SK-N-SH (cell line): Measurements from ENCODE around the gene GNB5. TPM values are rescaled to one million over a fixed set of nuclear protein-coding genes. Genes with fewer than 3 reads are reported as not detected.

ENCODE experiments used
- CTCF ChIA-PET: fragments of 300-600, 350-600 bp; formaldehyde crosslinking; extraction: SDS; loops from one replicate; lab custom pipeline; 2021; lab: Yijun Ruan, JAX
- POLR2A ChIA-PET: fragments of 350-600 bp; sonication (Branson Sonifier 250); formaldehyde crosslinking; extraction: SDS; loops from one replicate; lab custom pipeline; 2020; ENCODE audit warnings: antibody characterized with exemption, inconsistent platforms; lab: Yijun Ruan, JAX
- DNase-seq: peaks from one replicate; pipeline ENCODE4 v3.0.0; 2012
- H2AFZ ChIP-seq: fragments of 200-600 bp; sonication (generic); 2 replicates; pipeline ENCODE4 v1.8.1; 2016; ENCODE audit warnings: antibody characterized with exemption, mild to moderate bottlenecking, low read depth
- H3F3A ChIP-seq: fragments of 200-600 bp; sonication (generic); replicated peaks from 2 replicates; pipeline ENCODE3; 2016; ENCODE audit warnings: antibody characterized with exemption, mild to moderate bottlenecking; ENCODE audit not compliant: insufficient read depth
- H3K27ac ChIP-seq, 2 experiments: fragments of 200-500 bp in 1 of 2; fragments of 200-600 bp in 1 of 2; sonication (Bioruptor generic) in 1 of 2; sonication (generic), shearing (Covaris generic) in 1 of 2; 2 replicates each; pipeline versions ENCODE4 v1.5.1 to v1.6.1; 2014 to 2016; ENCODE audit warnings: low read depth in 2 of 2, inconsistent platforms in 1 of 2, low read length in 1 of 2, mild to moderate bottlenecking in 1 of 2, mixed read lengths in 1 of 2
- H3K27me3 ChIP-seq: fragments of 200-600 bp; sonication (generic), shearing (Covaris generic); 2 replicates; pipeline ENCODE4 v1.6.1; 2016; ENCODE audit warnings: mixed run types; ENCODE audit not compliant: insufficient read depth
- H3K36me3 ChIP-seq, 2 experiments: fragments of 200-500 bp in 1 of 2; fragments of 200-600 bp in 1 of 2; sonication (Bioruptor generic) in 1 of 2; sonication (generic) in 1 of 2; replicated peaks in 1 of 2; 2 replicates each; pipeline versions ENCODE3 to v1.5.1; 2014 to 2016; ENCODE audit warnings: low read length in 1 of 2, mild to moderate bottlenecking in 1 of 2; ENCODE audit not compliant: insufficient read depth in 2 of 2, control insufficient read depth in 1 of 2
- H3K4me1 ChIP-seq, 2 experiments: fragments of 200-500 bp in 1 of 2; fragments of 200-600 bp in 1 of 2; sonication (Bioruptor generic) in 1 of 2; sonication (generic), shearing (Covaris generic) in 1 of 2; 2 replicates each; pipeline versions ENCODE4 v1.5.1 to v1.6.1; 2014 to 2016; ENCODE audit warnings: low read depth in 1 of 2, low read length in 1 of 2, mixed run types in 1 of 2; ENCODE audit not compliant: insufficient read depth in 2 of 2, control insufficient read depth in 1 of 2
- H3K4me2 ChIP-seq: fragments of 200-600 bp; sonication (generic), shearing (Covaris generic); 2 replicates; pipeline ENCODE4 v1.6.1; 2017; ENCODE audit warnings: mixed run types
- H3K4me3 ChIP-seq, 2 experiments: fragments of 200-500 bp in 1 of 2; fragments of 200-600 bp in 1 of 2; sonication (Bioruptor generic) in 1 of 2; sonication (generic), shearing (Covaris generic) in 1 of 2; 2 replicates each; pipeline versions ENCODE4 v1.5.1 to v1.8.1; 2014 to 2016; ENCODE audit warnings: low read depth in 2 of 2, inconsistent platforms in 1 of 2, low read length in 1 of 2, mild to moderate bottlenecking in 1 of 2, mixed read lengths in 1 of 2, moderate library complexity in 1 of 2
- H3K79me2 ChIP-seq: fragments of 200-600 bp; sonication (generic); 2 replicates; pipeline ENCODE4 v1.8.1; 2017; ENCODE audit warnings: mild to moderate bottlenecking; ENCODE audit not compliant: insufficient read depth
- H3K9ac ChIP-seq: fragments of 200-600 bp; sonication (generic); 2 replicates; pipeline ENCODE4 v1.6.1; 2017; ENCODE audit warnings: mixed run types
- H3K9me2 ChIP-seq: fragments of 200-600 bp; sonication (generic); 2 replicates; pipeline ENCODE4 v1.6.1; 2017; ENCODE audit warnings: mixed run types
- H3K9me3 ChIP-seq: fragments of 200-600 bp; sonication (generic); 2 replicates; pipeline ENCODE4 v1.6.1; 2017; ENCODE audit warnings: mixed run types, mild to moderate bottlenecking, moderate library complexity
- H4K20me1 ChIP-seq: fragments of 200-600 bp; sonication (generic); 2 replicates; pipeline ENCODE4 v1.6.1; 2017; ENCODE audit warnings: mild to moderate bottlenecking, mixed run types; ENCODE audit not compliant: insufficient read depth
- CHD2 ChIP-seq: fragments of 150-350 bp; IDR thresholded peaks from 2 replicates; pipeline ENCODE4 v1.6.1; 2018; ENCODE audit warnings: low read length; ENCODE audit not compliant: partially characterized antibody
- FOSL2 ChIP-seq: IDR thresholded peaks from 2 replicates; pipeline ENCODE4 v1.4.0; 2012; ENCODE audit warnings: low read depth, mild to moderate bottlenecking, moderate library complexity, borderline replicate concordance
- IRF3 ChIP-seq: fragments of 150-350 bp; IDR thresholded peaks from 2 replicates; pipeline ENCODE4 v1.6.1; 2016; ENCODE audit warnings: mild to moderate bottlenecking, low read depth, low read length
- MAX ChIP-seq: IDR thresholded peaks from 2 replicates; pipeline ENCODE4 v1.4.0; 2012; ENCODE audit warnings: low read depth
- MEF2A ChIP-seq: IDR thresholded peaks from 2 replicates; pipeline ENCODE4 v1.4.0; 2012; ENCODE audit warnings: low read depth, borderline replicate concordance
- MXI1 ChIP-seq: IDR thresholded peaks from 2 replicates; pipeline ENCODE4 v1.6.1; 2012; ENCODE audit warnings: mild to moderate bottlenecking, low read depth, low read length, improper control_type of control experiment
- NFIC ChIP-seq: IDR thresholded peaks from 2 replicates; pipeline ENCODE4 v1.4.0; 2012; ENCODE audit warnings: borderline replicate concordance
- NRF1 ChIP-seq: IDR thresholded peaks from 2 replicates; pipeline ENCODE4 v1.6.1; 2012; ENCODE audit warnings: low read depth, mild to moderate bottlenecking, low read length
- POLR2AphosphoS5 ChIP-seq: IDR thresholded peaks from 2 replicates; pipeline ENCODE4 v1.6.1; 2012; ENCODE audit warnings: low read depth, low read length
- RCOR1 ChIP-seq: fragments of 150-350 bp; IDR thresholded peaks from 2 replicates; pipeline ENCODE4 v1.6.1; 2017; ENCODE audit warnings: antibody characterized with exemption, low read length
- REST ChIP-seq: IDR thresholded peaks from 2 replicates; pipeline ENCODE4 v1.6.1; 2012; ENCODE audit warnings: mild to moderate bottlenecking, low read depth, low read length, moderate library complexity
- TCF12 ChIP-seq: IDR thresholded peaks from 2 replicates; pipeline ENCODE4 v1.4.0; 2012
- USF2 ChIP-seq: fragments of 150-350 bp; IDR thresholded peaks from 2 replicates; pipeline ENCODE4 v1.6.1; 2017; ENCODE audit warnings: antibody characterized with exemption, low read length, low read depth, borderline replicate concordance
- ZBTB33 ChIP-seq: IDR thresholded peaks from 2 replicates; pipeline ENCODE4 v1.4.0; 2012; ENCODE audit warnings: low read depth, borderline replicate concordance
- WGBS: methylation state at CpG from one replicate; pipeline ENCODE4 v1.1.6; 2017; ENCODE audit warnings: low lambda C conversion rate; 5-methylcytosine and 5-hydroxymethylcytosine counted together
- polyA plus RNA-seq, 3 experiments: library from polyadenylated mRNA; depleted of rRNA; stranded (reverse); fragments of >200 nt; gene quantifications; 2 replicates each; pipeline ENCODE4 v1.2.3, GENCODE V29; 2012

The GNB5 gene
- polyA plus RNA-seq, 1 of the 3 experiments (the other 2 are of a cell fraction), result 73.7 TPM

GRCh38 chr15:52112203-52112750, 78.9 kb downstream of the GNB5 start (continued):
- no peak for TF ChIP-seq CHD2

- TF ChIP-seq RCOR1, result no peak
- no peak for TF ChIP-seq MXI1
- no peak for TF ChIP-seq MAX
- TF ChIP-seq NRF1, result no peak
- no peak for TF ChIP-seq ZBTB33
- no peak for TF ChIP-seq FOSL2
- TF ChIP-seq IRF3, result no peak
- no peak for TF ChIP-seq REST
- no peak for TF ChIP-seq NFIC
- TF ChIP-seq POLR2AphosphoS5, result no peak
- TF ChIP-seq MEF2A, result no peak
- no peak for TF ChIP-seq CHD2
- TF ChIP-seq TCF12, result no peak
- no peak for TF ChIP-seq USF2
- TF ChIP-seq, all 33 proteins: peak for 0
- no peaks in the 10 kb centered on the region for H3K79me2 ChIP-seq
- no peaks in the 10 kb centered on the region for H3K36me3 ChIP-seq
- no peaks in the 10 kb centered on the region for H3K9me2 ChIP-seq
- ChIA-PET POLR2A (no interaction called here), CTCF (interaction anchor here (0.7 to 1.1 kb wide), 3 partner anchors 14 to 202 kb away, joined by 3 to 4 read pairs (median 4); no protein-coding TSS in a partner anchor)
- H3K9ac ChIP-seq, result no peak overlapping the region
- H3K4me2 ChIP-seq, result no peak overlapping the region
- WGBS, result 78% methylated on average over 25 of the region's 32 CpGs
- H3K9me3 ChIP-seq, result no peaks in the 10 kb centered on the region
- H3K4me1 ChIP-seq, result peaks cover 4 to 9% of the 10 kb centered on the region in 2 experiments; a peak in 1 of 4 replicates
- no peak for DNase-seq
- H3K27ac ChIP-seq, result no peak overlapping the region
- H2AFZ ChIP-seq, result no peak overlapping the region
- no peaks in the 10 kb centered on the region for H3F3A ChIP-seq
- H3K4me3 ChIP-seq, result no peak overlapping the region; a peak in 1 of 4 replicates
- no peaks in the 10 kb centered on the region for H4K20me1 ChIP-seq
- no peaks in the 10 kb centered on the region for H3K27me3 ChIP-seq
Observed at GRCh38 chr15:52111517-52112202, 79.5 kb downstream of the GNB5 start.
